ENCODE measurements around the gene GRAMD1A. TPM values are rescaled to one million over a fixed set of nuclear protein-coding genes. Genes with fewer than 3 reads are reported as not detected.
A peak's percentile ranks its signal among the peaks of the same experiment; 100 is the strongest.

GRAMD1A gene
- total and polyA plus RNA-seq, 9 of the 15 experiments (the other 6 are each of a cell fraction or from before 2014, with no cell fraction given): 1.4 to 63.8 (median 38.5) TPM

- TF ChIP-seq CHD7 (IDR thresholded peaks at IDR 0.05; ENCODE audit: low read depth, low read length) (no peak), PHF20 (IDR thresholded peaks at IDR 0.05; ENCODE audit: partially characterized antibody) (peak; percentile 44), SAP30 (IDR thresholded peaks at IDR 0.05; ENCODE audit: borderline replicate concordance, insufficient read depth, low read depth, low read length, poor library complexity, severe bottlenecking) (no peak), KDM1A (IDR thresholded peaks at IDR 0.05) (no peak; a peak in 1 of 4 replicates), CCAR2 (IDR thresholded peaks at IDR 0.05; ENCODE audit: low read depth, low read length) (no peak), KLF16 (IDR thresholded peaks at IDR 0.05) (no peak), RBM39 (optimal IDR thresholded peaks at IDR 0.05; ENCODE audit: low read depth, low read length) (no peak), STAT5A (IDR thresholded peaks at IDR 0.05; ENCODE audit: borderline replicate concordance, low read length) (no peak), ZNF239 (CRISPR knock-in tag; IDR thresholded peaks at IDR 0.05) (no peak), POLR2B (IDR thresholded peaks at IDR 0.05; ENCODE audit: low read depth, partially characterized antibody) (peak; percentile 86), ZBTB43 (CRISPR knock-in tag; IDR thresholded peaks at IDR 0.05) (no peak), C11orf30 (IDR thresholded peaks at IDR 0.05; ENCODE audit: low read depth) (no peak), CHCHD3 (CRISPR knock-in tag; IDR thresholded peaks at IDR 0.05) (no peak), POU5F1 (IDR thresholded peaks at IDR 0.05; ENCODE audit: borderline replicate concordance, low read depth, low read length, partially characterized antibody) (no peak), NCOA2 (IDR thresholded peaks at IDR 0.05; ENCODE audit: partially characterized antibody in 2 of 2) (no peak), TRIM28 (IDR thresholded peaks at IDR 0.05) (no peak)
These were observed at the start of gene GRAMD1A (continued) for GRCh38 chr19:34999498-35000337.
